Suprapubic skin (tissue), 4 donors: ENCODE results near the gene CDH22. TPM values are rescaled to one million over a fixed set of nuclear protein-coding genes. Genes with fewer than 3 reads are reported as not detected.
A peak's percentile ranks its signal among the peaks of the same experiment; 100 is the strongest.

Experiments used
- DNase-seq, 2 donors: peaks; one replicate each; pipeline ENCODE4 v3.0.0-alpha.2; 2019; ENCODE audit warnings: low spot score in 2 of 2
- H3K27ac ChIP-seq: fragments of 200-600 bp; sonication (generic); one replicate; pipeline ENCODE4 v1.5.1; 2019
- H3K27me3 ChIP-seq: fragments of 200-600 bp; sonication (generic); one replicate; pipeline ENCODE4 v1.5.1; 2019
- H3K36me3 ChIP-seq: fragments of 200-600 bp; sonication (generic); one replicate; pipeline ENCODE4 v1.5.1; 2019
- H3K4me1 ChIP-seq: fragments of 200-600 bp; sonication (generic); one replicate; pipeline ENCODE4 v1.5.1; 2019
- H3K4me3 ChIP-seq: fragments of 200-600 bp; sonication (generic); one replicate; pipeline ENCODE4 v1.5.1; 2019; ENCODE audit warnings: mild to moderate bottlenecking
- H3K9me3 ChIP-seq: fragments of 200-600 bp; sonication (generic); one replicate; pipeline ENCODE4 v1.5.1; 2019
- CTCF ChIP-seq, 2 donors: fragments of 200-600 bp in 1 of 2; fragments of 450-650 bp in 1 of 2; sonication (generic) in 1 of 2; IDR thresholded peaks; one replicate each; pipeline ENCODE4 v1.5.1; 2016 to 2019; ENCODE audit warnings: antibody characterized with exemption in 2 of 2, mild to moderate bottlenecking in 1 of 2, moderate library complexity in 1 of 2
- EP300 ChIP-seq: sonication (generic); formaldehyde crosslinking; IDR thresholded peaks from one replicate; pipeline ENCODE4 v1.6.1; 2017; ENCODE audit warnings: antibody characterized with exemption
- POLR2A ChIP-seq, 2 donors: fragments of 450-650 bp; IDR thresholded peaks; one replicate each; pipeline ENCODE4 v1.6.1; 2017; ENCODE audit warnings: antibody characterized with exemption in 2 of 2, mild to moderate bottlenecking in 2 of 2, moderate library complexity in 2 of 2
- POLR2AphosphoS5 ChIP-seq, 3 donors: sonication (generic); formaldehyde crosslinking; IDR thresholded peaks; one replicate each; pipeline ENCODE4 v1.6.1; 2017; ENCODE audit warnings: antibody characterized with exemption in 3 of 3
- WGBS: methylation state at CpG from one replicate; pipeline ENCODE4 v1.1.5; 2018; 5-methylcytosine and 5-hydroxymethylcytosine counted together
- total RNA-seq, 4 donors: library from RNA; depleted of rRNA; stranded (reverse); fragments of >200 nt; gene quantifications; one replicate each; pipeline ENCODE4 v1.1.0, GENCODE V29; 2016

Gene CDH22
- total RNA-seq, 4 donors from 2014 or later, result 2.6 to 5.1 (median 3.3) TPM

- Histone ChIP-seq H3K4me1 (peaks cover 42% of the 10 kb centered on the region), H3K27ac (no peak overlapping the region), H3K27me3 (peaks cover 83% of the 10 kb centered on the region), H3K4me3 (peak overlapping the region; percentile 59), H3K9me3 (no peaks in the 10 kb centered on the region), H3K36me3 (no peaks in the 10 kb centered on the region)
- 0% methylated on average over 17 of the region's 90 CpGs for WGBS
- TF ChIP-seq EP300, result no peak
- peak; percentile 55 to 80 for TF ChIP-seq CTCF (IDR thresholded peaks at IDR 0.05)
- DNase-seq, result peak in 1 of 2 donors; percentile 72
Measured at GRCh38 chr20:46307139-46307998, 929 bp downstream of the CDH22 start.

- Histone ChIP-seq H3K27ac (no peak overlapping the region), H3K4me1 (peaks cover 36% of the 10 kb centered on the region), H3K4me3 (peak overlapping the region; percentile 59), H3K9me3 (no peaks in the 10 kb centered on the region), H3K36me3 (no peaks in the 10 kb centered on the region), H3K27me3 (peaks cover 83% of the 10 kb centered on the region)
- no peak for DNase-seq
- no peak for TF ChIP-seq POLR2AphosphoS5 (IDR thresholded peaks at IDR 0.05)
- no peak for TF ChIP-seq EP300
- TF ChIP-seq CTCF (IDR thresholded peaks at IDR 0.05), result no peak
- TF ChIP-seq POLR2A (IDR thresholded peaks at IDR 0.05), result no peak
- 28% methylated on average over 8 of the region's 10 CpGs for WGBS
Measured at GRCh38 chr20:46306743-46307138, 1.6 kb downstream of the CDH22 start.

- Histone ChIP-seq H3K27ac (no peak overlapping the region), H3K4me3 (no peak overlapping the region), H3K9me3 (no peaks in the 10 kb centered on the region), H3K4me1 (peaks cover 28% of the 10 kb centered on the region), H3K27me3 (peaks cover 80% of the 10 kb centered on the region), H3K36me3 (no peaks in the 10 kb centered on the region)
- 52% methylated on average over 3 of the region's 9 CpGs for WGBS
- TF ChIP-seq POLR2AphosphoS5 (IDR thresholded peaks at IDR 0.05), result no peak
- no peak for TF ChIP-seq CTCF (IDR thresholded peaks at IDR 0.05)
- TF ChIP-seq POLR2A (IDR thresholded peaks at IDR 0.05), result no peak
- TF ChIP-seq EP300, result no peak
- no peak for DNase-seq
Measured at GRCh38 chr20:46305973-46306360, 2.3 kb downstream of the CDH22 start.

GRCh38 chr20:46305331-46305972, 2.8 kb downstream of the CDH22 start:
- Histone ChIP-seq H3K27ac (no peak overlapping the region), H3K4me1 (peaks cover 27% of the 10 kb centered on the region), H3K4me3 (no peak overlapping the region), H3K9me3 (no peaks in the 10 kb centered on the region), H3K36me3 (no peaks in the 10 kb centered on the region), H3K27me3 (peaks cover 82% of the 10 kb centered on the region)
- no peak for DNase-seq
- TF ChIP-seq POLR2AphosphoS5 (IDR thresholded peaks at IDR 0.05) (no peak), CTCF (IDR thresholded peaks at IDR 0.05) (no peak), POLR2A (IDR thresholded peaks at IDR 0.05) (no peak), EP300 (no peak)
- 28% methylated on average over 11 of the region's 12 CpGs for WGBS

- Histone ChIP-seq H3K4me1 (peaks cover 27% of the 10 kb centered on the region), H3K4me3 (no peak overlapping the region), H3K9me3 (no peaks in the 10 kb centered on the region), H3K27me3 (peaks cover 88% of the 10 kb centered on the region), H3K36me3 (no peaks in the 10 kb centered on the region), H3K27ac (no peak overlapping the region)
- no peak for TF ChIP-seq POLR2AphosphoS5 (IDR thresholded peaks at IDR 0.05)
- no peak for TF ChIP-seq CTCF (IDR thresholded peaks at IDR 0.05)
- no peak for TF ChIP-seq EP300
- TF ChIP-seq POLR2A (IDR thresholded peaks at IDR 0.05), result no peak
- WGBS, result 57% methylated on average over 3 of the region's 3 CpGs
- DNase-seq, result no peak
Measured at GRCh38 chr20:46304852-46305251, 3.4 kb downstream of the CDH22 start.
